Retinal pigment epithelial cell (primary cell): ENCODE results near the gene AP2S1.
"Not testable (repeated sequence)": the region's sequence is repeated elsewhere in the genome, so short reads cannot be mapped to it uniquely, and the experiment has no call there.

Experiments
- DNase-seq: peaks from one replicate; pipeline ENCODE4 v3.0.0-alpha.2; 2010; ENCODE audit warnings: low read depth
- H3K4me3 ChIP-seq: 2 replicates; pipeline ENCODE4 v1.5.1; 2011; ENCODE audit warnings: mild to moderate bottlenecking, low read length, control low read depth, moderate library complexity
- CTCF ChIP-seq: conservative IDR thresholded peaks from 2 replicates; pipeline ENCODE4 v1.5.1; 2011; ENCODE audit warnings: low read depth, low read length, control low read depth, inconsistent platforms

The AP2S1 gene

GRCh38 chr19:46823049-46823448 lies 27.6 kb downstream of the AP2S1 start:
- no peak for TF ChIP-seq CTCF
- H3K4me3 ChIP-seq: no peak overlapping the region
- DNase-seq: no peak

GRCh38 chr19:46822410-46822787 lies 28.2 kb downstream of the AP2S1 start:
- not testable (repeated sequence) for DNase-seq, H3K4me3 ChIP-seq

GRCh38 chr19:46821512-46822409 lies 28.9 kb downstream of the AP2S1 start:
- no peak for DNase-seq
- H3K4me3 ChIP-seq: no peak overlapping the region
- no peak for TF ChIP-seq CTCF

GRCh38 chr19:46818812-46819211 lies 31.8 kb downstream of the AP2S1 start:
- H3K4me3 ChIP-seq: no peak overlapping the region
- no peak for TF ChIP-seq CTCF
- DNase-seq: no peak

- no peak for TF ChIP-seq CTCF
- DNase-seq: no peak
Measured at GRCh38 chr19:46815833-46816627, 34.6 kb downstream of the AP2S1 start.

GRCh38 chr19:46813839-46814358 lies 36.7 kb downstream of the AP2S1 start:
- H3K4me3 ChIP-seq: no peak overlapping the region
- no peak for DNase-seq
- TF ChIP-seq CTCF: no peak

More at GRCh38 chr19:46815833-46816627, 34.6 kb downstream of the AP2S1 start:
- no peak overlapping the region for H3K4me3 ChIP-seq

GRCh38 chr19:46812977-46813838 lies 37.4 kb downstream of the AP2S1 start:
- no peak overlapping the region for H3K4me3 ChIP-seq
- TF ChIP-seq CTCF: no peak
- DNase-seq: no peak
